Activated naive CD8-positive, alpha-beta T cell (primary cell): ENCODE results near the gene TRPM5.

Experiments
- H3K27ac Mint-ChIP-seq: one replicate; pipeline ENCODE4 v1.8.0; 2021; ENCODE audit warnings: mixed read lengths
- H3K27me3 Mint-ChIP-seq: one replicate; pipeline ENCODE4 v1.8.0; 2021; ENCODE audit warnings: mixed read lengths
- H3K36me3 Mint-ChIP-seq: one replicate; pipeline ENCODE4 v1.8.0; 2021; ENCODE audit warnings: mixed read lengths
- H3K4me1 Mint-ChIP-seq: one replicate; pipeline ENCODE4 v1.8.0; 2021; ENCODE audit warnings: low read depth, mixed read lengths
- H3K4me3 Mint-ChIP-seq: one replicate; pipeline ENCODE4 v1.8.0; 2021; ENCODE audit warnings: mild to moderate bottlenecking, mixed read lengths
- H3K9me3 Mint-ChIP-seq: one replicate; pipeline ENCODE4 v1.8.0; 2021; ENCODE audit warnings: low read depth, mixed read lengths

TRPM5 gene

GRCh38 chr11:2436521-2437031 is 7.7 kb downstream of the TRPM5 start:
- Mint-ChIP-seq H3K27ac (no peak overlapping the region), H3K4me1 (no peaks in the 10 kb centered on the region), H3K4me3 (no peak overlapping the region), H3K36me3 (no peaks in the 10 kb centered on the region), H3K9me3 (no peaks in the 10 kb centered on the region), H3K27me3 (no peaks in the 10 kb centered on the region)

- Mint-ChIP-seq H3K27ac (no peak overlapping the region), H3K27me3 (no peaks in the 10 kb centered on the region), H3K4me1 (no peaks in the 10 kb centered on the region), H3K36me3 (no peaks in the 10 kb centered on the region), H3K9me3 (no peaks in the 10 kb centered on the region), H3K4me3 (no peak overlapping the region)
Measured at GRCh38 chr11:2436013-2436520, 8.2 kb downstream of the TRPM5 start.

- Mint-ChIP-seq H3K9me3 (no peaks in the 10 kb centered on the region), H3K4me3 (no peak overlapping the region), H3K36me3 (no peaks in the 10 kb centered on the region), H3K4me1 (no peaks in the 10 kb centered on the region), H3K27ac (no peak overlapping the region), H3K27me3 (no peaks in the 10 kb centered on the region)
Measured at GRCh38 chr11:2435288-2436012, 8.9 kb downstream of the TRPM5 start.

- no peak overlapping the region for H3K27ac Mint-ChIP-seq
- no peaks in the 10 kb centered on the region for H3K4me1 Mint-ChIP-seq
- no peaks in the 10 kb centered on the region for H3K9me3 Mint-ChIP-seq
- no peaks in the 10 kb centered on the region for H3K27me3 Mint-ChIP-seq
- no peaks in the 10 kb centered on the region for H3K36me3 Mint-ChIP-seq
- H3K4me3 Mint-ChIP-seq, result no peak overlapping the region
Measured at GRCh38 chr11:2434506-2435255, 9.6 kb downstream of the TRPM5 start.

- Mint-ChIP-seq H3K36me3 (no peaks in the 10 kb centered on the region), H3K27ac (no peak overlapping the region), H3K4me1 (no peaks in the 10 kb centered on the region), H3K4me3 (no peak overlapping the region), H3K9me3 (no peaks in the 10 kb centered on the region), H3K27me3 (no peaks in the 10 kb centered on the region)
Measured at GRCh38 chr11:2434008-2434407, 10.3 kb downstream of the TRPM5 start.

GRCh38 chr11:2433106-2433925 is 11.0 kb downstream of the TRPM5 start:
- Mint-ChIP-seq H3K4me3 (no peak overlapping the region), H3K27ac (no peak overlapping the region), H3K4me1 (no peaks in the 10 kb centered on the region), H3K9me3 (no peaks in the 10 kb centered on the region), H3K36me3 (no peaks in the 10 kb centered on the region), H3K27me3 (no peaks in the 10 kb centered on the region)

- H3K27me3 Mint-ChIP-seq, result no peaks in the 10 kb centered on the region
- no peaks in the 10 kb centered on the region for H3K9me3 Mint-ChIP-seq
- H3K4me1 Mint-ChIP-seq, result no peaks in the 10 kb centered on the region
- H3K4me3 Mint-ChIP-seq, result no peak overlapping the region
- no peaks in the 10 kb centered on the region for H3K36me3 Mint-ChIP-seq
- no peak overlapping the region for H3K27ac Mint-ChIP-seq
Measured at GRCh38 chr11:2432628-2433071, 11.7 kb downstream of the TRPM5 start.

GRCh38 chr11:2432171-2432621 is 12.1 kb downstream of the TRPM5 start:
- H3K36me3 Mint-ChIP-seq, result no peaks in the 10 kb centered on the region
- no peaks in the 10 kb centered on the region for H3K9me3 Mint-ChIP-seq

GRCh38 chr11:2431395-2431794 is 12.9 kb downstream of the TRPM5 start:
- no peaks in the 10 kb centered on the region for H3K9me3 Mint-ChIP-seq
- no peaks in the 10 kb centered on the region for H3K36me3 Mint-ChIP-seq
- H3K4me1 Mint-ChIP-seq, result no peaks in the 10 kb centered on the region
- H3K27me3 Mint-ChIP-seq, result no peaks in the 10 kb centered on the region
- no peak overlapping the region for H3K4me3 Mint-ChIP-seq
- no peak overlapping the region for H3K27ac Mint-ChIP-seq

More at GRCh38 chr11:2432171-2432621, 12.1 kb downstream of the TRPM5 start:
- Mint-ChIP-seq H3K4me3 (no peak overlapping the region), H3K4me1 (no peaks in the 10 kb centered on the region), H3K27me3 (no peaks in the 10 kb centered on the region), H3K27ac (no peak overlapping the region)

- Mint-ChIP-seq H3K36me3 (no peaks in the 10 kb centered on the region), H3K27ac (no peak overlapping the region), H3K4me1 (no peaks in the 10 kb centered on the region), H3K4me3 (no peak overlapping the region), H3K27me3 (no peaks in the 10 kb centered on the region), H3K9me3 (no peaks in the 10 kb centered on the region)
Measured at GRCh38 chr11:2428322-2428795, 16.0 kb downstream of the TRPM5 start.

- no peak overlapping the region for H3K27ac Mint-ChIP-seq
- H3K27me3 Mint-ChIP-seq, result no peaks in the 10 kb centered on the region
- H3K36me3 Mint-ChIP-seq, result no peaks in the 10 kb centered on the region
- no peaks in the 10 kb centered on the region for H3K9me3 Mint-ChIP-seq
- no peak overlapping the region for H3K4me3 Mint-ChIP-seq
- H3K4me1 Mint-ChIP-seq, result no peaks in the 10 kb centered on the region
Measured at GRCh38 chr11:2427721-2428321, 16.5 kb downstream of the TRPM5 start.

GRCh38 chr11:2426826-2427521 is 17.3 kb downstream of the TRPM5 start:
- no peaks in the 10 kb centered on the region for H3K4me1 Mint-ChIP-seq

GRCh38 chr11:2426221-2426620 is 18.1 kb downstream of the TRPM5 start:
- H3K27ac Mint-ChIP-seq, result no peak overlapping the region
- no peaks in the 10 kb centered on the region for H3K27me3 Mint-ChIP-seq
- no peaks in the 10 kb centered on the region for H3K4me1 Mint-ChIP-seq
- H3K4me3 Mint-ChIP-seq, result no peak overlapping the region
- H3K9me3 Mint-ChIP-seq, result no peaks in the 10 kb centered on the region
- H3K36me3 Mint-ChIP-seq, result no peaks in the 10 kb centered on the region

More at GRCh38 chr11:2426826-2427521, 17.3 kb downstream of the TRPM5 start:
- Mint-ChIP-seq H3K9me3 (no peaks in the 10 kb centered on the region), H3K4me3 (no peak overlapping the region), H3K36me3 (no peaks in the 10 kb centered on the region), H3K27ac (no peak overlapping the region), H3K27me3 (no peaks in the 10 kb centered on the region)

- no peaks in the 10 kb centered on the region for H3K36me3 Mint-ChIP-seq
- no peaks in the 10 kb centered on the region for H3K9me3 Mint-ChIP-seq
- H3K4me3 Mint-ChIP-seq, result no peak overlapping the region
- H3K4me1 Mint-ChIP-seq, result no peaks in the 10 kb centered on the region
- H3K27me3 Mint-ChIP-seq, result no peaks in the 10 kb centered on the region
- H3K27ac Mint-ChIP-seq, result no peak overlapping the region
Measured at GRCh38 chr11:2425506-2425905, 18.8 kb downstream of the TRPM5 start.
